LNCAP (cell line): ENCODE results near the gene CDH22.

Experiments
- CTCF ChIP-seq: fragments of 450-650 bp; IDR thresholded peaks from 2 replicates; pipeline ENCODE4 v1.5.1; 2017; ENCODE audit warnings: mild to moderate bottlenecking

CDH22 gene

GRCh38 chr20:46267108-46268105 lies 40.9 kb downstream of the CDH22 start:
- no peak for TF ChIP-seq CTCF

GRCh38 chr20:46265539-46265938 lies 42.8 kb downstream of the CDH22 start:
- TF ChIP-seq CTCF: no peak

- TF ChIP-seq CTCF: no peak
Measured at GRCh38 chr20:46264391-46265266, 43.7 kb downstream of the CDH22 start.

GRCh38 chr20:46261456-46262253 lies 46.6 kb downstream of the CDH22 start:
- no peak for TF ChIP-seq CTCF

- no peak for TF ChIP-seq CTCF
Measured at GRCh38 chr20:46260936-46261454, 47.3 kb downstream of the CDH22 start.

- no peak for TF ChIP-seq CTCF
Measured at GRCh38 chr20:46260480-46260879, 47.8 kb downstream of the CDH22 start.
